DMS53 treated with DMSO at 0.1 percent for 48 hours (cell line): Measurements from ENCODE around the gene HNF4A.

Experiments
- DNase-seq: peaks from one replicate; lab custom pipeline; 2025; ENCODE audit not compliant: unreplicated experiment; lab: John Stamatoyannopoulos, UW

The HNF4A gene

GRCh38 chr20:44439318-44439717 is 83.8 kb downstream of the HNF4A start:
- DNase-seq: no peak

- DNase-seq: no peak
These were observed 87.0 kb downstream of the HNF4A start for GRCh38 chr20:44442298-44443070.

GRCh38 chr20:44445742-44446710 is 90.5 kb downstream of the HNF4A start:
- no peak for DNase-seq

GRCh38 chr20:44447827-44448419 is 92.4 kb downstream of the HNF4A start:
- DNase-seq: no peak

- DNase-seq: peak; percentile 17
These were observed 93.5 kb downstream of the HNF4A start for GRCh38 chr20:44448753-44449546.

GRCh38 chr20:44449864-44450263 is 94.4 kb downstream of the HNF4A start:
- no peak for DNase-seq

GRCh38 chr20:44450281-44450889 is 94.9 kb downstream of the HNF4A start:
- no peak for DNase-seq

- DNase-seq: no peak
These were observed 95.5 kb downstream of the HNF4A start for GRCh38 chr20:44450903-44451450.

- no peak for DNase-seq
These were observed 98.9 kb downstream of the HNF4A start for GRCh38 chr20:44454306-44454963.

GRCh38 chr20:44455126-44455525 is 99.6 kb downstream of the HNF4A start:
- no peak for DNase-seq

GRCh38 chr20:44456611-44457010 is 101.1 kb downstream of the HNF4A start:
- DNase-seq: no peak

GRCh38 chr20:44457016-44457415 is 101.5 kb downstream of the HNF4A start:
- no peak for DNase-seq

- no peak for DNase-seq
These were observed 103.8 kb downstream of the HNF4A start for GRCh38 chr20:44459271-44459670.

- peak; percentile 59 for DNase-seq
These were observed 105.3 kb downstream of the HNF4A start for GRCh38 chr20:44460795-44461141.

GRCh38 chr20:44461142-44461802 is 105.8 kb downstream of the HNF4A start:
- no peak for DNase-seq

GRCh38 chr20:44461803-44462174 is 106.3 kb downstream of the HNF4A start:
- no peak for DNase-seq

- no peak for DNase-seq
These were observed 108.0 kb downstream of the HNF4A start for GRCh38 chr20:44463466-44463865.

GRCh38 chr20:44464514-44464913 is 109.0 kb downstream of the HNF4A start:
- DNase-seq: no peak

- DNase-seq: no peak
These were observed 109.6 kb downstream of the HNF4A start for GRCh38 chr20:44465001-44465560.
